Sigmoid colon (tissue), 4 donors: ENCODE results near the gene TSSK6.

ENCODE experiments used
- EP300 ChIP-seq, 4 donors: sonication (generic); formaldehyde crosslinking; IDR thresholded peaks; one replicate each; pipeline ENCODE4 v1.6.1; 2017; ENCODE audit warnings: antibody characterized with exemption in 4 of 4
- TF ChIP-seq, protein P1 (sequence below), 4 experiments: fragments of 450-650 bp in 3 of 4; fragments of 200-600 bp in 1 of 4; IDR thresholded peaks; one replicate each; pipeline ENCODE4 v1.5.1; 2016 to 2019; ENCODE audit warnings: antibody characterized with exemption in 4 of 4, mild to moderate bottlenecking in 3 of 4, moderate library complexity in 2 of 4

DNA sequence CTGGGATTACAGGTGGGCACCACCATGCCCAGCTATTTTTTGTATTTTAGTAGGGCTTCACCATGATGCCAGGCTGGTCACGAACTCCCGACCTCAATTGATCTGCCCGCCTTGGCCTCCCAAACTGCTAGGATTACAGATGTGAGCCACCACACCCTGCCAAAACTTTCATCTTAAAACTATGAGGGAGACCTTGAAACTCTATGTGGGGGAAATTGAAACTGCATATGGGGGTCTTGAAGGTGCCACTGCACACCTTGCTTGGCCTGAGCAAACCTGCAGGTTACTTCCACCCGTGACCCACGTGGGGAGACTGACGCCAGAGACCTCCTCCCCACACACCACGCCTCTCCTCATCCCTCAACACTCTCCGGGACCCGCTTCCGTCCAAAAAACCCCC lies 38.3 kb upstream of the TSSK6 start:
- no peak for TF ChIP-seq EP300 (IDR thresholded peaks at IDR 0.05)
- TF ChIP-seq, protein P1, sequence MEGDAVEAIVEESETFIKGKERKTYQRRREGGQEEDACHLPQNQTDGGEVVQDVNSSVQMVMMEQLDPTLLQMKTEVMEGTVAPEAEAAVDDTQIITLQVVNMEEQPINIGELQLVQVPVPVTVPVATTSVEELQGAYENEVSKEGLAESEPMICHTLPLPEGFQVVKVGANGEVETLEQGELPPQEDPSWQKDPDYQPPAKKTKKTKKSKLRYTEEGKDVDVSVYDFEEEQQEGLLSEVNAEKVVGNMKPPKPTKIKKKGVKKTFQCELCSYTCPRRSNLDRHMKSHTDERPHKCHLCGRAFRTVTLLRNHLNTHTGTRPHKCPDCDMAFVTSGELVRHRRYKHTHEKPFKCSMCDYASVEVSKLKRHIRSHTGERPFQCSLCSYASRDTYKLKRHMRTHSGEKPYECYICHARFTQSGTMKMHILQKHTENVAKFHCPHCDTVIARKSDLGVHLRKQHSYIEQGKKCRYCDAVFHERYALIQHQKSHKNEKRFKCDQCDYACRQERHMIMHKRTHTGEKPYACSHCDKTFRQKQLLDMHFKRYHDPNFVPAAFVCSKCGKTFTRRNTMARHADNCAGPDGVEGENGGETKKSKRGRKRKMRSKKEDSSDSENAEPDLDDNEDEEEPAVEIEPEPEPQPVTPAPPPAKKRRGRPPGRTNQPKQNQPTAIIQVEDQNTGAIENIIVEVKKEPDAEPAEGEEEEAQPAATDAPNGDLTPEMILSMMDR (IDR thresholded peaks at IDR 0.05): no peak
